ENCODE data around the gene PPIG. TPM values are rescaled to one million over a fixed set of nuclear protein-coding genes. Genes with fewer than 3 reads are reported as not detected.
"Not testable (repeated sequence)": the region's sequence is repeated elsewhere in the genome, so short reads cannot be mapped to it uniquely, and the experiment has no call there.

Gene PPIG
- total and polyA plus RNA-seq, 2 of the 4 experiments (the other 2 are of a cell fraction), result 10.4 to 16.7 TPM

- dilution Hi-C loops (cut with HindIII; ENCODE audit: low sequenced_read_pairs, unreplicated experiment); H2AFZ ChIP-seq (replicated peaks; ENCODE audit: low read length, poor library complexity); H4K91ac ChIP-seq (ENCODE audit: insufficient read depth, low read depth, low read length); H4K8ac ChIP-seq (ENCODE audit: low read depth in 2 of 2, low read length in 2 of 2); H2AK9ac ChIP-seq (replicated peaks; ENCODE audit: low read depth, low read length, poor library complexity); H3K4me2 ChIP-seq (ENCODE audit: low read depth, low read length); in situ Hi-C loops (cut with MboI; ENCODE audit: low sequenced_read_pairs); H3K4ac ChIP-seq (ENCODE audit: low read depth, low read length); BruUV-seq (replicated peaks); H3K36me3 ChIP-seq (ENCODE audit: control insufficient read depth, insufficient read depth, low read length); H2BK15ac ChIP-seq (ENCODE audit: low read depth, low read length); intact Hi-C loops (cut with micrococcal nuclease); H3K56ac ChIP-seq (ENCODE audit: extremely low read depth, insufficient read depth, low read length); H3K9me1 ChIP-seq (ENCODE audit: insufficient read depth, low read length); H2BK120ac ChIP-seq (ENCODE audit: low read depth, low read length); DNase-seq; H3K27ac ChIP-seq (ENCODE audit: insufficient read depth, low read length); H2AK5ac ChIP-seq (ENCODE audit: low read depth, low read length); H3K4me1 ChIP-seq (ENCODE audit: control insufficient read depth, insufficient read depth, low read length); H3K79me1 ChIP-seq (ENCODE audit: low read depth in 1 of 2, low read length in 2 of 2); H2BK20ac ChIP-seq (ENCODE audit: low read depth, low read length); POLR2A ChIA-PET (ENCODE audit: unreplicated experiment); H3K9me3 ChIP-seq (ENCODE audit: control insufficient read depth, insufficient read depth, low read length); H3K9ac ChIP-seq (ENCODE audit: low read depth, low read length); H2BK5ac ChIP-seq (ENCODE audit: low read depth, low read length, poor library complexity, severe bottlenecking); H4K5ac ChIP-seq (ENCODE audit: low read depth, low read length); H3K14ac ChIP-seq (replicated peaks; ENCODE audit: low read depth, low read length); H3K4me3 ChIP-seq (ENCODE audit: insufficient read depth, low read depth, low read length); CTCF ChIA-PET; H3K18ac ChIP-seq (ENCODE audit: low read depth, low read length); H3K23ac ChIP-seq (ENCODE audit: low read depth, low read length); H4K20me1 ChIP-seq (ENCODE audit: insufficient read depth, low read length); H3K27me3 ChIP-seq (ENCODE audit: control insufficient read depth, insufficient read depth, low read length); ATAC-seq (ENCODE audit: low read depth): not testable (repeated sequence)
- WGBS, 2 experiments (ENCODE audit: extremely low coverage in 2 of 2, insufficient read length in 1 of 2), result no CpG with 5 or more reads among the region's 4 CpGs
Measured at GRCh38 chr2:169686825-169687224, 102.7 kb downstream of the PPIG start.

GRCh38 chr2:169687943-169688342, 103.8 kb downstream of the PPIG start:
- H3K56ac ChIP-seq (ENCODE audit: extremely low read depth, insufficient read depth, low read length); H3K23ac ChIP-seq (ENCODE audit: low read depth, low read length); intact Hi-C loops (cut with micrococcal nuclease); H4K20me1 ChIP-seq (ENCODE audit: insufficient read depth, low read length); H3K9ac ChIP-seq (ENCODE audit: low read depth, low read length); H2AK9ac ChIP-seq (replicated peaks; ENCODE audit: low read depth, low read length, poor library complexity); H3K36me3 ChIP-seq (ENCODE audit: control insufficient read depth, insufficient read depth, low read length); H3K14ac ChIP-seq (replicated peaks; ENCODE audit: low read depth, low read length); H3K27me3 ChIP-seq (ENCODE audit: control insufficient read depth, insufficient read depth, low read length); H3K9me1 ChIP-seq (ENCODE audit: insufficient read depth, low read length); H2AFZ ChIP-seq (replicated peaks; ENCODE audit: low read length, poor library complexity); H3K18ac ChIP-seq (ENCODE audit: low read depth, low read length); H2BK20ac ChIP-seq (ENCODE audit: low read depth, low read length); H2AK5ac ChIP-seq (ENCODE audit: low read depth, low read length); H4K5ac ChIP-seq (ENCODE audit: low read depth, low read length); H3K4me2 ChIP-seq (ENCODE audit: low read depth, low read length); CTCF ChIA-PET; H3K4ac ChIP-seq (ENCODE audit: low read depth, low read length); dilution Hi-C loops (cut with HindIII; ENCODE audit: low sequenced_read_pairs, unreplicated experiment); DNase-seq; H3K4me1 ChIP-seq (ENCODE audit: control insufficient read depth, insufficient read depth, low read length); H4K8ac ChIP-seq (ENCODE audit: low read depth in 2 of 2, low read length in 2 of 2); ATAC-seq (ENCODE audit: low read depth); H2BK120ac ChIP-seq (ENCODE audit: low read depth, low read length); H2BK15ac ChIP-seq (ENCODE audit: low read depth, low read length); H3K79me1 ChIP-seq (ENCODE audit: low read depth in 1 of 2, low read length in 2 of 2); BruUV-seq (replicated peaks); POLR2A ChIA-PET (ENCODE audit: unreplicated experiment); H3K27ac ChIP-seq (ENCODE audit: insufficient read depth, low read length); H4K91ac ChIP-seq (ENCODE audit: insufficient read depth, low read depth, low read length); in situ Hi-C loops (cut with MboI; ENCODE audit: low sequenced_read_pairs); H2BK5ac ChIP-seq (ENCODE audit: low read depth, low read length, poor library complexity, severe bottlenecking); H3K9me3 ChIP-seq (ENCODE audit: control insufficient read depth, insufficient read depth, low read length); H3K4me3 ChIP-seq (ENCODE audit: insufficient read depth, low read depth, low read length): not testable (repeated sequence)
